Activated effector memory CD4-positive, alpha-beta T cell treated with anti-CD3 and anti-CD28 coated beads, Interleukin-2, amount 50 U/mL, for 16 hours (primary cell): ENCODE measurements around the gene GYPB.
"Not testable (repeated sequence)": the region's sequence is repeated elsewhere in the genome, so short reads cannot be mapped to it uniquely, and the experiment has no call there.

Experiments used
- DNase-seq: peaks from one replicate; pipeline ENCODE4 v3.0.0-alpha.2; 2020

GYPB gene

GRCh38 chr4:144008602-144009001, 10.6 kb downstream of the GYPB start:
- DNase-seq = not testable (repeated sequence)

GRCh38 chr4:144007960-144008359, 11.2 kb downstream of the GYPB start:
- not testable (repeated sequence) for DNase-seq

- not testable (repeated sequence) for DNase-seq
These were observed 12.9 kb downstream of the GYPB start for GRCh38 chr4:144006200-144006803.

- not testable (repeated sequence) for DNase-seq
These were observed 13.6 kb downstream of the GYPB start for GRCh38 chr4:144005558-144005953.

- DNase-seq = not testable (repeated sequence)
These were observed 14.2 kb downstream of the GYPB start for GRCh38 chr4:144004868-144005557.

GRCh38 chr4:144003890-144004265, 15.3 kb downstream of the GYPB start:
- not testable (repeated sequence) for DNase-seq

- not testable (repeated sequence) for DNase-seq
These were observed 15.8 kb downstream of the GYPB start for GRCh38 chr4:144003205-144003889.

GRCh38 chr4:144000331-144000995, 18.7 kb downstream of the GYPB start:
- not testable (repeated sequence) for DNase-seq

GRCh38 chr4:143996193-143996592, 23.0 kb downstream of the GYPB start:
- DNase-seq = not testable (repeated sequence)

GRCh38 chr4:143991761-143992160, 27.4 kb downstream of the GYPB start:
- not testable (repeated sequence) for DNase-seq

GRCh38 chr4:143990717-143991116, 28.5 kb downstream of the GYPB start:
- not testable (repeated sequence) for DNase-seq

- no peak for DNase-seq
These were observed 33.0 kb downstream of the GYPB start for GRCh38 chr4:143986180-143986579.

GRCh38 chr4:143980776-143981175, 38.4 kb downstream of the GYPB start:
- DNase-seq = not testable (repeated sequence)

GRCh38 chr4:143975527-143975926, 43.7 kb downstream of the GYPB start:
- not testable (repeated sequence) for DNase-seq

GRCh38 chr4:143974021-143974420, 45.2 kb downstream of the GYPB start:
- DNase-seq = not testable (repeated sequence)

- DNase-seq = no peak
These were observed 58.1 kb downstream of the GYPB start for GRCh38 chr4:143961075-143961474.

- DNase-seq = not testable (repeated sequence)
These were observed 63.9 kb downstream of the GYPB start for GRCh38 chr4:143955306-143955705.

- DNase-seq = not testable (repeated sequence)
These were observed 67.7 kb downstream of the GYPB start for GRCh38 chr4:143951458-143951972.

GRCh38 chr4:143950967-143951366, 68.2 kb downstream of the GYPB start:
- DNase-seq = not testable (repeated sequence)

GRCh38 chr4:143950185-143950584, 69.0 kb downstream of the GYPB start:
- not testable (repeated sequence) for DNase-seq

- not testable (repeated sequence) for DNase-seq
These were observed 71.7 kb downstream of the GYPB start for GRCh38 chr4:143947493-143947892.
